ENCODE data around the gene DDX17. TPM values are rescaled to one million over a fixed set of nuclear protein-coding genes. Genes with fewer than 3 reads are reported as not detected.
A peak's percentile ranks its signal among the peaks of the same experiment; 100 is the strongest.

The DDX17 gene
- total and polyA plus RNA-seq, 12 donors, result 76.2 to 241 (median 169) TPM

DNA sequence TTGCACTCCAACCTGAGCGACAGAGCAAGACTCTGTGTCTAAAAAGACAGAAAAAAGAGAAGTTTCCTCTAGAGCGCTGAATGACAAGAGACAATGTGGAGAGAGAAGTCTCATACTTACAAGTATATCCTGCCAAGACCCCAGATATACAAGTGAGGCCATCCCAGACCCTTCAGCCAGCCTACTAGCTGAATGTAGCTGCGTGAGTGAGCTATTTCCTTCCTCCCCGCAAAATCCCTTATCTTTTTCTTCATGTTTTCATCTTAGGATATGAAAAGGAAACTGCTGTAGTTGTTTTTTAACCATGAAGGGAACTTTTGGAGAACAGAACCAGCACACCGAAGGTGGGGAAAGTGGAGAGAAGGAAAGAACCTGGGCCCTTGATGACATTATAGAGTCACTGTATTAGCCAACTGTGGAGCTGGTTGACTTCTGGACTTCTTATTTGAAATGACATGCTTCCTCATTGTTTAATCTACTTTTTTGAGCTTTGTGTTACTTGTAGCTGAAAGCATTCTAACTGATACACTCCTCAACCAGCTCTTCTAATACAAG lies 4.4 kb upstream of the DDX17 start:
- DNase-seq (no peak), ATAC-seq (no peak)
- H3K4me3 ChIP-seq, result no peak overlapping the region
- H3K4me1 ChIP-seq, result peaks cover 0 to 10% (median 1%) of the 10 kb centered on the region in 9 donors
- H3K36me3 ChIP-seq, result no peaks in the 10 kb centered on the region
- H3K27me3 ChIP-seq, result no peaks in the 10 kb centered on the region
- WGBS, 2 donors, result 87 to 89% methylated on average over 5 of the region's 5 CpGs
- no peaks in the 10 kb centered on the region for H3K9me3 ChIP-seq
- intact Hi-C loops (cut with DNase I), result no loop called here
- H3K27ac ChIP-seq, result no peak overlapping the region
- TF ChIP-seq, protein P1, sequence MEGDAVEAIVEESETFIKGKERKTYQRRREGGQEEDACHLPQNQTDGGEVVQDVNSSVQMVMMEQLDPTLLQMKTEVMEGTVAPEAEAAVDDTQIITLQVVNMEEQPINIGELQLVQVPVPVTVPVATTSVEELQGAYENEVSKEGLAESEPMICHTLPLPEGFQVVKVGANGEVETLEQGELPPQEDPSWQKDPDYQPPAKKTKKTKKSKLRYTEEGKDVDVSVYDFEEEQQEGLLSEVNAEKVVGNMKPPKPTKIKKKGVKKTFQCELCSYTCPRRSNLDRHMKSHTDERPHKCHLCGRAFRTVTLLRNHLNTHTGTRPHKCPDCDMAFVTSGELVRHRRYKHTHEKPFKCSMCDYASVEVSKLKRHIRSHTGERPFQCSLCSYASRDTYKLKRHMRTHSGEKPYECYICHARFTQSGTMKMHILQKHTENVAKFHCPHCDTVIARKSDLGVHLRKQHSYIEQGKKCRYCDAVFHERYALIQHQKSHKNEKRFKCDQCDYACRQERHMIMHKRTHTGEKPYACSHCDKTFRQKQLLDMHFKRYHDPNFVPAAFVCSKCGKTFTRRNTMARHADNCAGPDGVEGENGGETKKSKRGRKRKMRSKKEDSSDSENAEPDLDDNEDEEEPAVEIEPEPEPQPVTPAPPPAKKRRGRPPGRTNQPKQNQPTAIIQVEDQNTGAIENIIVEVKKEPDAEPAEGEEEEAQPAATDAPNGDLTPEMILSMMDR (IDR thresholded peaks at IDR 0.05), result no peak

DNA sequence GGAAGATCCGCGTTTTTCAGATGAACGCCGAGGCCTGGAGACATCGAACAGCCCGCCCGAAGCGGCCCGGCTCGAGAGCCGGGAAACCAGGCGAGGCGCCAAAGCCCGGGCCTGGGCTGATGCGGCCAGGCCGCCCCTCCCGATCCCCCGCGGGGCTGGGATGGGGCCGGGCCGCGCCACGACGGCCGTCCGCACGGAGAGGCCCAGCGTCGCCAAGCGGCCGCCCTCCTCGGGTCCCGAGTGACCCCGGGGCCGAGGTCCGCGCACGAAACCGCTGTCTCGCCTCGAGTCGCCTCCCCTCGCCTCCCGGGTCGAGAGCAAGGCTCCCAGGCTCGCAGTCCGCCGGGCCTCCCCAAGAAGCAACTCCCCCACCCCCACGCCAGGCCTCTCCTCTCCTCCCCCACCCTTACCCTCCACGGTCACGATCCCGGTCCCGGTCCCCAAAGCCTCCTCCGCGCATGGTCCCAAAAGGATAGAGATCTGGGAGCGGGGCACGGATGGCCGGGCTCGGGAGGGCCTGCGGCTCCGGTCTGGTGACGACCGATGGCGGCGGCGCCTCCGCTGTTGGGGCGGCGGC lies 482 bp downstream of the DDX17 start:
- Histone ChIP-seq H3K27ac (peak overlapping the region; percentile 97 to 100 (median 100)), H3K9me3 (no peaks in the 10 kb centered on the region), H3K4me1 (peaks cover 2 to 50% (median 44%) of the 10 kb centered on the region in 9 donors), H3K4me3 (peak overlapping the region; percentile 70 to 88 (median 80)), H3K27me3 (no peaks in the 10 kb centered on the region), H3K36me3 (peaks cover 0 to 40% (median 8%) of the 10 kb centered on the region in 9 donors)
- TF ChIP-seq, protein P1 (IDR thresholded peaks at IDR 0.05), result peak in 1 of 9 donors; percentile 8
- 0 to 1% methylated on average over 67 to 69 of the region's 69 CpGs for WGBS, 2 donors
- peak; percentile 77 to 87 for DNase-seq
- intact Hi-C loops (cut with DNase I), result loop anchor here in 7 of 10 donors (2.0 to 10.0 kb wide), 11 partner anchors 38 to 199 kb away; partner anchors contain the start of genes DMC1 (in 4 of the 7), CBY1 (in 1 of the 7), FAM227A (in 1 of the 7) and GTPBP1 (in 1 of the 7)
- ATAC-seq, result peak; percentile 75 to 91 (median 82)

DNA sequence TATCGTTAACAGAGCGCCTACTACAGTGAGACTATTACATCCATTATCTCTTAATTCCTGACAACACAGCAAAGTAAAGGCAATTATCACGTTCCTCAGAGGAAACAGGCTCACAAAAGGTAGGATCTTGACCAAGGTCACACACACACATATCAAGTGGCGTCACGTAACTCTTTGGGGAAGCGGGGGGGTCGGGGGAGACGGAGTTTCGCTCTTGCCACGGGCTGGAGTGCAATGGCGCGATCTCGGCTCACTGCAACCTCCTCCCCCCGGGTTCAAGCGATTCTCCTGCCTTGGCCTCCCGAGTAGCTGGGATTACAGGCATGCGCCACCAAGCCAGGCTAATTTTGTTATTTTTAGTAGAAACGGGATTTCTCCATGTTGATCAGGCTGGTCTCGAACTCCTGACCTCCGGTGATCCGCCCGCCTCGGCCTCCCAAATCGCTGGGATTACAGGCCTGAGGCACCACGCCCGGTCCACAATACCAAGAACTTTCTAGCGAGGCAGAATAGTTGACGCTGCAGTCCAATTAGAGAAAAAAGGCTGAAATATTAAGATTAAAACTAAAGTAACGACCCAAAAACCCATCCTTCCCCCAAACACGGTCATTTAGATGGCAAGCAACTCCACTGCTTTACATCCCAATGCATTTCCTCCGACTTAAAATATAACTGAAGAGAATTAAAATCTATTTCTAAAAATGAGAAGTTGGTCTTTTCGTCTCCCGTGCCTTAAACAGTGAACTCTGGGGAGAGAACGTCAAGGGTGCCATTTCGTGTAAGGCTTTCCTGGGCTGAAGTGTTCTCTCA lies 1.2 kb downstream of the DDX17 start:
- TF ChIP-seq, protein P1 (IDR thresholded peaks at IDR 0.05), result no peak
- peak; percentile 47 to 63 for DNase-seq
- no peaks in the 10 kb centered on the region for H3K9me3 ChIP-seq
- no peaks in the 10 kb centered on the region for H3K27me3 ChIP-seq
- 1% methylated on average over 35 of the region's 35 CpGs for WGBS, 2 donors
- H3K4me3 ChIP-seq, result peak overlapping the region; percentile 70 to 88 (median 80)
- H3K27ac ChIP-seq, result peak overlapping the region; percentile 97 to 100 (median 100)
- peak in 5 of 8 donors; percentile 14 to 41 (median 33) for ATAC-seq
- intact Hi-C loops (cut with DNase I), result loop anchor here in 8 of 10 donors (5.0 to 10.0 kb wide), 11 partner anchors 38 to 200 kb away; partner anchors contain the start of genes DMC1 (in 3 of the 8), KDELR3 (in 3 of the 8), CBY1 (in 1 of the 8) and FAM227A (in 1 of the 8)
- peaks cover 2 to 55% (median 44%) of the 10 kb centered on the region in 9 donors for H3K4me1 ChIP-seq
- H3K36me3 ChIP-seq, result peaks cover 0 to 47% (median 13%) of the 10 kb centered on the region in 9 donors

DNA sequence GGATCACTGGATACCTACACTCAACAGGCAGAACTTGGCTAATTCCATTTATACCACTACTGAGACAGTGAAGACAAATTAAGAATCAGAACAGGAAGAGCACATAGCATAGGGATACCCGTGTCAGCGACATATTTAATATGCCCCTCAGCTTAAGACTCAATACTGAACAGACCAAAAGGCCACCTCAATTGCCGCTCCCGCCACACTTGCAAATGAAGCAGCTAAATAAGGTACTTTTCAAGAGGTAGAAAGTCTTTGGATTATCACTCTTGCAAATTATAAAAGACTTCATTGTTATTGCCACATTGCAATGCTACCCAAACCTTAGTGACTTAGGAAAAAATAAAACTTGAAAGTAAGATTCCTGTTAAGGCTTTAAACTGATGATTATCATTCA lies 3.1 kb downstream of the DDX17 start:
- H3K4me1 ChIP-seq, result peaks cover 2 to 71% (median 59%) of the 10 kb centered on the region in 9 donors
- peak overlapping the region in 5 of 10 donors; percentile 4 to 100 (median 99) for H3K27ac ChIP-seq
- H3K36me3 ChIP-seq, result peaks cover 0 to 67% (median 30%) of the 10 kb centered on the region in 9 donors

More for the DNA sequence above, 3.1 kb downstream of the DDX17 start:
- TF ChIP-seq, protein P1 (IDR thresholded peaks at IDR 0.05), result no peak
- ATAC-seq (no peak), DNase-seq (no peak)
- 18 to 23% methylated on average over 4 of the region's 4 CpGs for WGBS, 2 donors
- no peaks in the 10 kb centered on the region for H3K27me3 ChIP-seq
- H3K9me3 ChIP-seq, result no peaks in the 10 kb centered on the region
- intact Hi-C loops (cut with DNase I), result loop anchor here in 7 of 10 donors (5.0 to 10.0 kb wide), 9 partner anchors 36 to 202 kb away; partner anchors contain the start of genes KDELR3 (in 2 of the 7), CBY1 (in 1 of the 7), DMC1 (in 1 of the 7) and FAM227A (in 1 of the 7)
- peak overlapping the region in 9 of 10 donors; percentile 8 to 88 (median 79) for H3K4me3 ChIP-seq
